Activated effector memory CD4-positive, alpha-beta T cell treated with anti-CD3 and anti-CD28 coated beads, Interleukin-2, amount 50 U/mL, for 16 hours (primary cell): ENCODE measurements around the gene MTMR12.

Source experiments
- DNase-seq: peaks from one replicate; pipeline ENCODE4 v3.0.0-alpha.2; 2020

Gene MTMR12, protein sequence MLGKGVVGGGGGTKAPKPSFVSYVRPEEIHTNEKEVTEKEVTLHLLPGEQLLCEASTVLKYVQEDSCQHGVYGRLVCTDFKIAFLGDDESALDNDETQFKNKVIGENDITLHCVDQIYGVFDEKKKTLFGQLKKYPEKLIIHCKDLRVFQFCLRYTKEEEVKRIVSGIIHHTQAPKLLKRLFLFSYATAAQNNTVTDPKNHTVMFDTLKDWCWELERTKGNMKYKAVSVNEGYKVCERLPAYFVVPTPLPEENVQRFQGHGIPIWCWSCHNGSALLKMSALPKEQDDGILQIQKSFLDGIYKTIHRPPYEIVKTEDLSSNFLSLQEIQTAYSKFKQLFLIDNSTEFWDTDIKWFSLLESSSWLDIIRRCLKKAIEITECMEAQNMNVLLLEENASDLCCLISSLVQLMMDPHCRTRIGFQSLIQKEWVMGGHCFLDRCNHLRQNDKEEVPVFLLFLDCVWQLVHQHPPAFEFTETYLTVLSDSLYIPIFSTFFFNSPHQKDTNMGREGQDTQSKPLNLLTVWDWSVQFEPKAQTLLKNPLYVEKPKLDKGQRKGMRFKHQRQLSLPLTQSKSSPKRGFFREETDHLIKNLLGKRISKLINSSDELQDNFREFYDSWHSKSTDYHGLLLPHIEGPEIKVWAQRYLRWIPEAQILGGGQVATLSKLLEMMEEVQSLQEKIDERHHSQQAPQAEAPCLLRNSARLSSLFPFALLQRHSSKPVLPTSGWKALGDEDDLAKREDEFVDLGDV

DNA sequence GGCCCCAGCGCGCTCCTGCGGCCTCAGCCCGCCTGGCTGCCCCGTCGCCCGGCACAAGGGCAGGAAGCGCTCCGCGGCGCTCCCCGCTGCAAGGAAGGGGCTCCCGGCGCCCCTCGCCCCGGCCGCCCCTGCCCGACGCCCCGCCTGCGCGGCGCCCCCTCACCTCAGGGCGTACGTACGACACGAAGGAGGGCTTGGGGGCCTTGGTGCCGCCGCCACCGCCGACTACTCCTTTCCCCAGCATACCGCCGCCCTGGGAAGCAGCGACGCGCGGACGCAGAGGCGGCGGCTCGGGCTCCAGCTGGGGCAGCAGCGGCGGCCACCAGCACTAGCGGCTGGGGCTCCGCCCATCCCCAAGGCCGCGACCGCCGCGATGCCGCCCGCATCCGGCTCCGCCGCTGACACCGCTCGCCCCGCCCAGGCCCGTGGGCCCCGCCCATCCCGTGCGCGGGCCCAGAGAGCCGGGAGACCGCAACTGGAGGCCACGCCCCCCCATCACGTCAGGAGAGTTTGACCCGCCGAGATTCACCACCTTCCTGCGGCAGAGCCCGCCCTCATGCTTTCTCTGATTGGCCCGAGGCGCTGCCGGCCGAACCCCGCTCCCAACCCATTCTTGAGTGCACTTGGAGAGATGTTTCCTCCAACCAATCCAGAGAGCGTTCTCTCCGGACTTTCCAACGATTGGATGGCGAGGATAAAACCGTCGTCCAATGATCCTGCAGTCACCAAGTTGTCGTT, at the start of gene MTMR12:
MTMR12 (minus strand) TSS at position 345 of the 738 bp plus-strand sequence; CDS start at position 244, 101 bp downstream.
- DNase-seq, result peak; percentile 100

DNA sequence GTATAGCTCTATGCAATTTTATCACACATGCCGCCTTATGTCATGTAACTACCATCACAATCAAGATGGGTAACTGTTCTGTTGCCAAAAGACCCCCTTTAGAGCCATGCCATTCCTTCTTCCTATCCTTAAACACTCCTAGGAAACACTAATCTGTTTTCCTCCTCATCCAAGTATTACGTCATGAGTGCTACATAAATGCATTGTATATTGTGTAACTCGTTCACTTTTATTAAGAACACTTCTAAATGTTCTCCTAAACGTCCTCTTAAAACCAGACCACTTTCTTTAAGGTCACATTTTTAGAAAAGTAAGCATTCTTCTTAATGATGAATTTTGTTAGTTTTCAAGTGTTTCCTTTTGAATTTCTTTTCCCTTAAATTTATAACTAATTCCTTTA, 49.8 kb upstream of the MTMR12 start:
- no peak for DNase-seq

DNA sequence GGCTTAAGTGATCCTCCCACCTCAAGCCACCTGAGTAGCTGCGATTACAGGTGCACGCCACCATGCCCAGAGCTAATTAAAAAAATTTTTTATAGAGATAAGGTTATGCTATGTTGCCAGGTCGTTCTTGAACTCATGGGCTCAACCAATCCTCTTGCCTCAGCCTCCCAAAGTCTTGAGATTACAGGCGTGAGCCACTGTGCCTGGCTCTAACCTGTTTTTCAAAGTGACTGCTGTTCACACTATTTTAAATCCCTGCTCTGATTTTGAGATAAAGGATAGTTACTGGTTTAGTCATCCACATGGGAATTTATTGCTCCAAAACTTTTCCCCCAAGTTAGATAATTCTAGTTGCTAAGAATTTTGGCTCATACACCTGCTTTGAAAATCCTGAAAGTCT, 48.2 kb upstream of the MTMR12 start:
- no peak for DNase-seq

DNA sequence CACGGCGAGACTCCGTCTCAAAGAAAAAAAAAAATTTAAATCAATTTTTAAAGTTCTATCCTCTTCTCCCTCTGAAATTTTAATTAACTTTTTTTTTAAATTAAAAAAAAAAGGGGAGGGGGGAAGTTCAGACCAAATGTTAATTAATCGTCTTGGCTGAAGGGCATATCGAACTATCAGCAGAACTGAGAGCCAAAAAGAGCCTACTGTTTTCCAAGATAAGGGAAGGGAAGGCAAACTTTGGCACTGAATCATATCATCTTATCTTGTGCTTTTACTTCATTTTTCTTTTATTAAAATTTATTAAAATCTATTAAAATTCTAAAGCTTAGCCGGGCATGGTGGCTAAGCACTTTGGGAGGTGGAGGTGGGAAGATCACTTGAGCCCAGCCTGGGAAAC, 45.9 kb upstream of the MTMR12 start:
- DNase-seq, result no peak

DNA sequence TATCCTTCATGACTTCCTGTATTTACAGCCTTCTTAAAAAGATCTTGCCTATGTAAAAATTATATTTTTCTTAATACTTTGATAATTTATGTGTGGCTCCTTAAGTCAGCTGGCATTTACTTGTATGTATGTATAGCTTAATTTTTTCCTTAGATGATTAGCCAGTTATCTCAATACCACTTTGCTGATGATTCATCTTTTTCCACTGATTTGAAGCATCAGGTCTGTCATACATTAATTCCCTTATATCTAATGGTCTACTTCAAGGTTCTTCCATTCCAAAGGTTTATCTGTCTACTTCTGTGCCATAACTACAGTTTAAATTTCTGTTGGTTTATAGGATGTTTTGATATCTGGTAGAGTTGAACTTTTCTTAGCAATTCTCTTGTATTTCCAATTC, 44.9 kb upstream of the MTMR12 start:
- no peak for DNase-seq

DNA sequence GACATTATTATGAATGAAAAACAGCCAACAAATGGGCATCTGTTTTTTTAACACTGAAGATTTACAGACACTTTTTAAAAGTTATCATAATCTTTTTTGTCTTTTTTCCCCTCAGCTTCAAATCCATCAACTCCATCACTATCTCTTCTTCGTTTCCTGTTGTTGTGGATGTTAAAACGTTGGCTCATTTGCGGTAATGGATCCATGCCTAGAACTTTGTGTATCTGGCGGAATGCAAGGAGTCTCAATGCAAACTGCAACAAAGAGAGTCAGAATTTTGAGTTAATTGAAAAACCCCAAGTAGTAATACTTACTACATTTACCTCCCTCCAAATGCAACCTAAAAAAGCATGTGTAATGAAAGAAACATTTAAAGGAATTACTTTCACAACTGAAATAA, 42.9 kb upstream of the MTMR12 start:
- no peak for DNase-seq

DNA sequence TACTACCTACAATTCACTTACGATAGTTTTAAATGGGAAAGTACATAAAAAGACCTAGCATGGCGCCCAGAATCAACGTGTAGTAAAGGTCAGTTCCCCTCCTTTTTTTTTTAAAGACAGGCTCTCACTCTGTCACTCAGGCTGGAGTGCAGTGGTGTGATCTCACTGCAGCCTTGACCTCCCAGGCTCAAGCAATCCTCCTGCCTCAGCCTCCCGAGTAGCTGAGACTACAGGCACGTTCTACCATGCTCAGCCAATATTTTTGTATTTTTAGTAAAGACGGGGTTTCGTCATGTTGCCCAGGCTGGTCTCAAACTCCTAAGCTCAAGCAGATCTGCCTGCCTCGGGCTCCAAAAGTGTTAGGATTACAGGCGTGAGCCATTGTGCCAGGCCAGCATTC, 40.7 kb upstream of the MTMR12 start:
- DNase-seq, result no peak

DNA sequence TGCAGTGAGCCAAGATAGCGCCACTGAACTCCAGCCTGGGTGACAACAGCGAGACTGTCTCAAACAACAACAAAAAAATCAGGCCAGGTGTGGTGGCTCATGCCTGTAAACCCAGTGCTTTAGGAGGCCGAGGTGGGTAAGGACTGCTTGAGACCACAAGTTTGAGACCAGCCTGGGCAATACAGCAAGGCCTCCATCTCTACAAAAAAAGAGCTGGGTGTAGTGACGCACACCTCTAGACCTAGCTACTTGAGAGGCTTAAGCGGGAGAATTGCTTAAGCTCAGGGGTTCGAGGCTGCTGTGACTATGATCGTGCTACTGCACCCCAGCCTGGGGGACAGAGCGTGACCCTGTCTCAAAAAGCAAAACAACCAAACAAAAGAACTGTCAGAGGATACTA, 39.9 kb upstream of the MTMR12 start:
- DNase-seq, result no peak

DNA sequence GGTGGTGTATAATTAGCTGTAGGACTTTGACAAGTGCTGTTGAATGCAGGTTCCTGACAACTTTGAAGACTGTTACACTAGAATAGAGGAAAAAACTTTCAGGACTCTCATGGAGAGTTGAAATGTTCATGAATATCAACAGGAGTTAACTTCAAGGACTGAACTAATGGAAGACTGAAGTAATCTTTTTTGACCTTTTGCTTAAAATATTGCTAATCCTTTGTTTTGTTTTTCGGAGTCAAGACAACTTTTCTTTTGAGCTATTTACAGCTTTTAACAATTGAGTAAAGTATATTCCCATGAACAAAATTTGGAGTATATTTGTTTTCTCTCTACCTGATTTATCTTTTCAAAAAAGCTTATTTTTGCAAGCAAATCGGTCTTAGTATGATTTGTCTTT, 34.1 kb upstream of the MTMR12 start:
- DNase-seq, result no peak

DNA sequence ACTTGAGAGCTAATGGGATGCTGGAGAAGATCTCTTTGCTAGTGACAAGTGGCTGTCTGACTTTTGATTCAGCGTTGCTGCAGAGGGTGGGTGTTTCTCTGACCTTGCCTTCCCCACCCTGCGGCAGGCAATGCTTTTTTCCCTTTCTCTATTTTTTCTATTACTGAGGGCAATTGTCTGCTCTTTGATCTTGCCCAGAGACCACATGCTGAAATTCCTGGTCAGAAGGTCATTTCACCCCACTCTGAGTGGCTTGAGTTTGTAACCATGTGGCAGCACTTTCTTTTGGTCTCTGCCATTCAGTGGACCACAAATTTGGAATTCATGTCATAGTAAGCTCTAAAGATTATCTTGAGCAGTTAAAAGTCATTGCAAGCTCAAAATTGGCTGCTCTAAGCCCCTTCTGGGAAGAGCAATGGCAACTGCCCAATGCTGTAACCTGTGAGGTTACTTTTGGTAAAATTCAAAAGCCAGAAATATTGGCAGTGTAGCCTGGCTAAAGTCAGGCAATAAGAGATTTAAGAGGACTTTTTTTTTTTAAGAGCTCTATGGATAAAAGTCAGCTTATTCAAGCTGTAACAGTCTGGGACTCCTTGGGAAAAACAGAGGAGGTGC, 30.4 kb upstream of the MTMR12 start:
- no peak for DNase-seq

DNA sequence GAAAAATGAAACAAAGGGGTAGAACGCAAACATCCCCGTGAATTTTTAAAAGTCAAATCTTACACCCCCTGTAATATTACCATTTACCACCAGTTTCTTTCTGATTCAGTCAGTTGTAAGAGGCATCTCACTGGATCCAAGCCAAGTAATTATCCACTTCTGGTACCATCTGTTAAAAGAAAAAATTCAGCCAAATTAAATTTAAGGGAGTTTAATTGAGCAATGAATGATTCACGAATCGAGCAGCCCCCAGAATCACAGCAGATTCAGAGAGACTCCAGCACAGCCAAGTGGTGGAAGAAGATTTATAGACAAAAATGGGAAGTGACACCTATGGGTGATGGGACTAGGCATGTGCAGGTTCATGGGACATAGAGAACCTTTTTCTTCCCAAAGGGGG, 29.9 kb upstream of the MTMR12 start:
- no peak for DNase-seq

DNA sequence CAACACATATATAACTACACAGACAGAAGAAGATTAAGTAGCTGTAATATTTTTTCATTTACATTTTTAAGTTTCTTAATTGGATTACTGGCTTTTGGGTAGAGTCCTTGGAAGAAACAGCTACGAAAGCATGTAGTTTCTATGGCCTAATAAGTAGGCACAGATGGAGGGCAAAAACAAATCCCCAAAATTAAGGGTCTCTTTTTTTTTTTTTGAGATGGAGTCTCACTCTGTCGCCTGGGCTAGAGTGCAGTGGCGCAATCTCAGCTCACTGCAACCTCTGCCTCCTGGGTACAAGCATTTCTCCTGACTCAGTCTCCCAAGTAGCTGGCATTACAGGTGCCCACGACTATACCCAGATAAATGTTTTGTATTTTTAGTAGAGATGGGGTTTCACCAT, 27.1 kb upstream of the MTMR12 start:
- DNase-seq, result no peak

DNA sequence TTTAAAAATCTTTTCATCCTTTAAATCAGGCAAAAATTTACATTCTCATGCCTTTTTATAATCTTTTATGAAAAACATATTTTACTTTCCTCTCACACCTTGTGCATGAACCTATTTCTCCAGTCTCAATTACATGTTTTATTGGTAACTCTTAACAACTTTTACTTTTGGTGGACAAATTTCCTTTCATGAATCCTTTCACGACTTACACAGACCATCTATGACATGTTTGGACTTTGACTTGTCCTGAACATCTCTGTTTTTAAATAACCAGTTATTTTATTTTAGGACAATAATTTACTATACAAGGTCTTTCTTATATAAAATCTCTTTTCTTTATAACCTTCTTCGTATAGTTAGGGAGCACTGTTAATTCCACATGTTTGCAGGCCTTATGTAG, 26.5 kb upstream of the MTMR12 start:
- DNase-seq, result no peak

DNA sequence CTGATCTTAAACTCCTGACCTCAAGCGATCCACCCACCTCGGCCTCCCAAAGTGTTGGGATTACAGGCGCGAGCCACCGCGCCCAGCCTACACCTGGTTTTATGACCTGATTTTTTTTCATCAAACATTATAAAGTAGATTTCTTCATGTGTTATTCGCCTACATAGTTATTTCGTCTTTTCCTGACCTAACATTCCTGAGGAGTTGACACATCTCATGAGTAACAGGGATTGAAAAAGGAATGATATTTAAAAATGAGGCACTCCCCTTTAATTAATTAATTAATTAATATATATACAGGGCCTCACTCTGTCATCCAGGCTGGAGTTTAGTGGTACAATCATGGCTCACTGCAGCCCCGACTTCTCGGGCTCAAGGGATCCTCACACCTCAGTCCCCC, 20.2 kb upstream of the MTMR12 start:
- DNase-seq, result no peak

DNA sequence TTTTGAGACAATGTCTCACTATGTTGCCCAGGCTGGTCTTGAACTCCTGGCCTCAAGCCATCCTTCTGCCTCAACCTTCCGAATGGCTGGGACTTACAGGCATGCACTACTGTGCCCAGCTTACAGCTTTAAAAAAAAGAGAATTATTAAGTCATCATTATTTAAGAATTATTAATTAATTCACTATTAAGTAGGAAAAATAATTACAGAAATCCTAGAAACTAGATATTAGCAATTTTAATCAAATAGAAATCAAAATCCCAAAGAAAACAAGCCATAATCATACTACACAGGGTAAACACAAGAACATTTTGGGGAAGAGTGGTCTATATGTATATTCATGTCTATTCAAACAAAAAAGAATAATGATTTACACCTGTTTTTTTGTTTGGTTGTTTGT, 19.6 kb upstream of the MTMR12 start:
- no peak for DNase-seq

DNA sequence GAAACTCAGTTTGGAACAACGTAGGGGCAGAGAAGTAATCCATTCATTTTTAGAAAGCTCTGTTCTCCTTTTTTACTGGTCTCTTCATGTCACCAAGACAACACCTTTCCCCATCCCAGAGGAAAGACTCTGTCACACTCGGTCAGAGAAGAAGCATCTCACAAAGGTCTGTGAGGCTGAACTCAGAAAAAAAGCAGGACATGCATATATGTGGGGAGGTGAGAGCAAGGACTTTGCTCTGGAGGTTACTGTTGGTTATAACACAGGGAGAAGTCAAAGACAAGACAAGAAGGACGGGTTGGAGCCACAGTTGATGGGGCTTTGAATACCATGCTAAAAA, 19.2 kb upstream of the MTMR12 start:
- no peak for DNase-seq

DNA sequence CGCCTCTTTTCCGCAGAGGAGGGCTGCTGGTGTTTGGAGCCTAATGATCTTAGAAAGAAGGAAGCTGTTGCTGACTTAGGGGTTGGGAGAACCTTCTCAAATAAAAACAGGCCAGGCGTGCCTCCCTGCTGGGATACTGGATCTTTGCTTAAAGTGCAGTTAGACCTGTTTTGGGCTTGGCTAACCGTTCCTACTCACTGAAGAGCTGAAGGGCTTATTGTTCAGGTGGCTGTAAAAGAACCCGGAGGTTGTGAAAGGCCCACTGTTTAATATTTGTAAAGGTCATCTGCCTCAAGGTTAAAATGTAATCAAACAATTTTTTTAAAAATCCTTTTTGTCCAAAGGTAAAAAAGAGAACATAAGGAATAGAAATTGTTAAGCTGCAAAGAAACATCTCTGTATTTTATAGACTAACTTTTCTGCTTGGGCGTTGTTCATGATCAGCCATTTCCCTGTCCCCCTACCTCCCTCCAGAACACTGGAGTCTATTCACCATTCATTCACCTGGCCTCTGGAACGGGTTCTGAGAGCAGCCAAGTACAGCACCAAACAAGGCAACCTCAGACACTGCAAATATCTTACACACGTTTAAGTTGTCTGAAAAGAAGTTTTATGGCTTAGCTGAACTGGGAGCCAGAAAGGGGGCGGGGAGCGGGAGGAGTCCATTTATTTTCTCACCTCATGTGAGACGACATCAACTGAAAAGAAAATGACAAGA, 18.6 kb upstream of the MTMR12 start:
- DNase-seq, result no peak

DNA sequence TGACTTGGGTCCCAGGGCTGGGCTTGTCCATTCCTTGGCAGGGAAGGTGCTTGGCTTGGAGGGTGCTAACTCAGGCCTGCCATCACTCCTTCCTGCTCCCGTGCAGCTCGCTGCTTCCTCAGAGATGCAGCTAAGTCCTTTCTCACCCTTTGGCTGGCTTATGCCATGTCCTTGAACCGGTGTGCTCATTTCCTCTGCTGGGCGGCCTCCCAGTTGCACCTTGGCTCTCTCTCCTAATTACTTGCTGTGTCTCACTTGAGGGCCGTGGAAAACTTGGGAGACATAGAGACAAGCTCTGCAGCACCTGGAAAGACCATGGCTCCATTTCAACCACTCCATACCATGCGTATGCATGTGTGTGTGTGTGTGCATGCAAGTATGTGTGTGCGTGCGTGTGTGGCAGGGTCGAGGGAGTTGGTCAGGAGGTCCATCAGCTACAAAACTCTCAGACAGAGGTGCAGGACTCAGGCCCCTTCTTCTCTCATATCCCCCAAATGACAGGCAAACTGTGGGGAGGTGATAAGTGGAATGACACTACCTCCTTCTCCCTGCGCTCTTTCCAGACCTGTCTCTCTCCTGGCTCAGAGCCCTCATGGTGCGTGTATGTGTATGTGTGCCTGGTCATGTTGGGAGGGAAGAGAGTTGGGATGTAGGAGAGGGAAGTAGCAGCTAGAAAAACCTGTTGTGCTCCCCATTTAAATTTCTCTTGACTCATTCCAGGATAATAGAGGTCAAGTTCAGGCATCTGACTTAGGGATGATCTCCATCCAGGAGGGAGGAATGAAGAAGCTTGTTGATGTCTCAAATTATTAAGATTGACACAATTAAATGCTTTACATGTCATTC, 17.6 kb upstream of the MTMR12 start:
- DNase-seq, result no peak

DNA sequence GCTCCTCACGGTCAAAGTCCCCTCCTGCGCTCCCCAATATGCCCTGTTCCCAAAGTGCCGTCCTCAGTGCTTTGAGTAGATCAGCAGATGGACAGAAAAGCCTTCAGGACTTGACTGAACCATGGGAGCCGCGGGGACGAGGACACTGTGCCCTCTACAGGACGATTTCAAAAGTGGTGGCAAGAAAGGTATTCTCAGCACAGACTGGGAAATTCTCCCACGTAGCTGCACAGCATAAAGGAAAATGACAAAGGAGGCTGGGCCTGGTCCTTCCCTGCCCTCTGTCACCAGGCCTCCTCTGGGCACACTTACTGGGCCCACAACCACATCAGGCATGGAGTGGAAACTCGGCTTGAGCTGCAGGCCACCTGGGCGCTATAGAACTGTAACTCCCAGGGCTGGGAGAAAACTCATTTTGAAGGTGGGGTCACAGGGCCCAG, 16.7 kb upstream of the MTMR12 start:
- peak; percentile 80 for DNase-seq

DNA sequence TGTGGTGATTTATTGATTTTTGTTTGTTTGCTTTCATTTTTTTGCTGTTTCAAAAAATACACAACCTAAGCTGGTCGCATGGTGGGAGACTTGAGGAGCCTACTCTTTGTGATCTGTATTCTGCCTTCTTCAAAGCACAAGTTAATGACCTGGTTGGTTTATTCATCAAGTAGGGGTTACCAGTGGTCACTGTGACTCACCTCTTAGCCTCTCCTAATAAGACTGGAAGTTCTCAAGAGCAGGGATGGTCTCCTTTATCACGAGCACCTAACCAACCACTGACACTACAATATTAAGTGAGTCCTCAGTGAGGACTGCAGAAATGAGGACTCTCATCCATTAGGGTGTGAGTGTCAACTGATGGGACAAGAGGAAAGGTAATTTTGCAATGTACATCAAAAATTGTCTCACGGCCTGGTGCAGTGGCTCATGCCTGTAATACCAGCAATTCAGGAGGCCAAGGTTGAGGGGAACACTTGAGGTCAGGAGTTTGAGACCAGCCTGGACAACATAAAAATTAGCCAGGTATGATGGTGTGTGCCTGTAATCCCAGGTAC, 13.6 kb upstream of the MTMR12 start:
- DNase-seq, result no peak

DNA sequence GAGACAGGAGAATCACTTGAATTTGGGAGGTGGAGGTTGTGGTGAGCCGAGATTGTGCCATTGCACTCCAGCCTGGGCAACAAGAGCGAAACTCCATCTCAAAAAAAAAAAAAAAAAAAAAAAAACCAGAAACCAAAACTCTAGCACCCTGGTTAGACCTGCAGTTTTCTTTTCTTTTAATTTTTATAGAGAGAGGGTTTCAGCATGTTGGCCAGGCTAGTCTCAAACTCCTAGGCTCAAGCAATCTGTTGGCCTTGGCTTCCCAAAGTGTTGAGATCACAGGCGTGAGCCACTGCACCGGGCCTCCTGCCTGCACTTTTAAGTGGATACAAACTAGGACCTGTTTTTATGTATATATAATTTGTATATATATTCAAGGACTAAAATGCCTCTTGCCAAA, 12.9 kb upstream of the MTMR12 start:
- no peak for DNase-seq
